WTC11 (cell line): Measurements from ENCODE around the gene TCP11.

ENCODE experiments used
- AFF4 ChIP-seq: sonication (generic); formaldehyde crosslinking; IDR thresholded peaks from 2 replicates; pipeline ENCODE4 v1.8.1; 2023; ENCODE audit warnings: mild to moderate bottlenecking, missing genetic modification reagents, borderline replicate concordance
- CREB1 ChIP-seq: sonication (generic); formaldehyde crosslinking; IDR thresholded peaks from 2 replicates; pipeline ENCODE4 v1.8.0; 2023; ENCODE audit warnings: mild to moderate bottlenecking, missing genetic modification reagents
- CTCF ChIP-seq: fragments of 200-600 bp; IDR thresholded peaks from 2 replicates; pipeline ENCODE4 v1.8.0; 2022; ENCODE audit warnings: antibody characterized with exemption
- ELF4 ChIP-seq: sonication (generic); formaldehyde crosslinking; IDR thresholded peaks from 2 replicates; pipeline ENCODE4 v1.8.1; 2022; ENCODE audit warnings: low read depth, mild to moderate bottlenecking, moderate library complexity, missing genetic modification reagents
- ESRRA ChIP-seq: sonication (generic); formaldehyde crosslinking; IDR thresholded peaks from 2 replicates; pipeline ENCODE4 v1.8.1; 2022; ENCODE audit warnings: mild to moderate bottlenecking, missing genetic modification reagents, borderline replicate concordance
- JUN ChIP-seq: sonication (generic); formaldehyde crosslinking; IDR thresholded peaks from 2 replicates; pipeline ENCODE4 v1.8.0; 2023; ENCODE audit warnings: mild to moderate bottlenecking, missing genetic modification reagents
- MAX ChIP-seq: sonication (generic); formaldehyde crosslinking; IDR thresholded peaks from 2 replicates; pipeline ENCODE4 v1.8.0; 2022; ENCODE audit warnings: mild to moderate bottlenecking, missing genetic modification reagents
- MLX ChIP-seq: sonication (generic); formaldehyde crosslinking; IDR thresholded peaks from 2 replicates; pipeline ENCODE4 v1.8.1; 2023; ENCODE audit warnings: mild to moderate bottlenecking, missing genetic modification reagents, moderate library complexity
- RELA ChIP-seq: sonication (generic); formaldehyde crosslinking; IDR thresholded peaks from 2 replicates; pipeline ENCODE4 v1.8.1; 2022; ENCODE audit warnings: missing genetic modification reagents, mild to moderate bottlenecking, borderline replicate concordance
- SP1 ChIP-seq: sonication (generic); formaldehyde crosslinking; conservative IDR thresholded peaks from 2 replicates; pipeline ENCODE4 v1.8.1; 2022; ENCODE audit warnings: missing genetic modification reagents
- TCF7 ChIP-seq: sonication (generic); formaldehyde crosslinking; IDR thresholded peaks from 2 replicates; pipeline ENCODE4 v1.8.0; 2022; ENCODE audit warnings: mild to moderate bottlenecking, low read depth, missing genetic modification reagents, moderate library complexity
- USF1 ChIP-seq: sonication (generic); formaldehyde crosslinking; IDR thresholded peaks from 2 replicates; pipeline ENCODE4 v1.8.0; 2022; ENCODE audit warnings: mild to moderate bottlenecking, missing genetic modification reagents
- ZNF232 ChIP-seq: sonication (generic); formaldehyde crosslinking; IDR thresholded peaks from 2 replicates; pipeline ENCODE4 v1.8.0; 2022; ENCODE audit warnings: mild to moderate bottlenecking, missing genetic modification reagents

- TF ChIP-seq CTCF (no peak), ELF4 (no peak), USF1 (CRISPR knock-in tag) (no peak), CREB1 (CRISPR knock-in tag) (no peak), TCF7 (CRISPR knock-in tag) (no peak), MAX (CRISPR knock-in tag) (no peak), AFF4 (CRISPR knock-in tag) (no peak), ESRRA (CRISPR knock-in tag) (no peak), JUN (no peak), MLX (CRISPR knock-in tag) (no peak), ZNF232 (no peak), RELA (CRISPR knock-in tag) (no peak), SP1 (CRISPR knock-in tag) (no peak)
Measured at GRCh38 chr6:35154947-35155346, 13.8 kb upstream of the TCP11 start.
